Mammary epithelial cell (primary cell): ENCODE results near the gene RARB.

ENCODE experiments used
- EZH2 ChIP-seq: IDR thresholded peaks from 2 replicates; pipeline ENCODE4 v1.6.1; 2012; ENCODE audit warnings: low read length, inconsistent platforms, borderline replicate concordance
- TF ChIP-seq, protein P1 (sequence below), 2 donors: IDR thresholded peaks in 1 of 2; conservative IDR thresholded peaks in 1 of 2; 2 replicates each; pipeline ENCODE4 v1.5.1; 2011 to 2012; ENCODE audit warnings: inconsistent platforms in 2 of 2, low read length in 2 of 2, mild to moderate bottlenecking in 2 of 2, control low read depth in 1 of 2, low read depth in 1 of 2; ENCODE audit not compliant: insufficient read depth in 1 of 2; ENCODE audit errors: extremely low read depth in 1 of 2

DNA sequence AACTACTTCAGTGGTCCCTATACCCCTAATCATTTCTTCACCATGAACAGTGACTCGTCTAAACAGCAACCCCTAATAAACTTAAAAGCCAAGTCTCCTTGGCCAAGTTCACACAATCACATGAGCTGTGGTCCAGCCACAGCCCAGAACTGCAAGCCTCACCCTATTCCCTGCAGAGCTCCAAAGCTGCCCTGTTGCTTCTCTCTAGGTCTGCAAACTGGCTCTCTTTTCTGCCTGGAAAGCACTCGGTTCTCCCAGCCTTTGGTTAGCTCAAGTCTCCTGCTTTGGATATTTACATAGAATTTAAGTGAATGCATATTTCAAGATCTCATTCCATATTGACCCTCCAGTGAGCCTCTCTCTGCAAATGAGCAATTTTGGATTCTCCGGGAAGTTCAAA, 129.6 kb downstream of the RARB start:
- TF ChIP-seq, protein P1, sequence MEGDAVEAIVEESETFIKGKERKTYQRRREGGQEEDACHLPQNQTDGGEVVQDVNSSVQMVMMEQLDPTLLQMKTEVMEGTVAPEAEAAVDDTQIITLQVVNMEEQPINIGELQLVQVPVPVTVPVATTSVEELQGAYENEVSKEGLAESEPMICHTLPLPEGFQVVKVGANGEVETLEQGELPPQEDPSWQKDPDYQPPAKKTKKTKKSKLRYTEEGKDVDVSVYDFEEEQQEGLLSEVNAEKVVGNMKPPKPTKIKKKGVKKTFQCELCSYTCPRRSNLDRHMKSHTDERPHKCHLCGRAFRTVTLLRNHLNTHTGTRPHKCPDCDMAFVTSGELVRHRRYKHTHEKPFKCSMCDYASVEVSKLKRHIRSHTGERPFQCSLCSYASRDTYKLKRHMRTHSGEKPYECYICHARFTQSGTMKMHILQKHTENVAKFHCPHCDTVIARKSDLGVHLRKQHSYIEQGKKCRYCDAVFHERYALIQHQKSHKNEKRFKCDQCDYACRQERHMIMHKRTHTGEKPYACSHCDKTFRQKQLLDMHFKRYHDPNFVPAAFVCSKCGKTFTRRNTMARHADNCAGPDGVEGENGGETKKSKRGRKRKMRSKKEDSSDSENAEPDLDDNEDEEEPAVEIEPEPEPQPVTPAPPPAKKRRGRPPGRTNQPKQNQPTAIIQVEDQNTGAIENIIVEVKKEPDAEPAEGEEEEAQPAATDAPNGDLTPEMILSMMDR (conservative IDR thresholded peaks at IDR 0.05 in 1 of 2, IDR thresholded peaks at IDR 0.05 in 1 of 2; ENCODE audit: extremely low read depth in 1 of 2, insufficient read depth in 1 of 2, low read depth in 1 of 2, low read length in 2 of 2), result no peak
- TF ChIP-seq EZH2, result no peak
